IMR-90 (cell line): ENCODE data around the gene MAPK9. TPM values are rescaled to one million over a fixed set of nuclear protein-coding genes. Genes with fewer than 3 reads are reported as not detected.

Experiments
- ATAC-seq: fragments of 200-7000 bp; cut with Tn5 transposase; 2 replicates; pipeline ENCODE4 v1.9.1; 2020; ENCODE audit warnings: low read depth, mild to moderate bottlenecking, moderate library complexity
- BruUV-seq: library from RNA; stranded (reverse); fragments of 400-500 nt; replicated peaks from 2 replicates; lab custom pipeline; 2021; lab: Mats Ljungman, UMichigan
- CTCF ChIA-PET: fragments of 300-600 bp; formaldehyde crosslinking; extraction: SDS; loops from one replicate; lab custom pipeline; 2021; ENCODE audit warnings: antibody characterized with exemption; lab: Yijun Ruan, JAX
- POLR2A ChIA-PET: fragments of 300-600 bp; sonication (Branson Sonifier 250); formaldehyde crosslinking; loops from one replicate; lab custom pipeline; 2022; ENCODE audit warnings: antibody characterized with exemption; ENCODE audit not compliant: unreplicated experiment; lab: Charles Lee
- DNase-seq: peaks from one replicate; pipeline ENCODE4 v3.0.0; 2013
- H2AFZ ChIP-seq: replicated peaks from 2 replicates; pipeline ENCODE3; 2013; ENCODE audit warnings: low read length, mild to moderate bottlenecking; ENCODE audit not compliant: poor library complexity
- H2AK5ac ChIP-seq: 2 replicates; pipeline ENCODE4 v1.6.1; 2013; ENCODE audit warnings: low read depth, low read length, inconsistent platforms
- H2AK9ac ChIP-seq: replicated peaks from 2 replicates; pipeline ENCODE3; 2013; ENCODE audit warnings: mild to moderate bottlenecking, low read depth, low read length, moderate library complexity; ENCODE audit not compliant: poor library complexity
- H2BK120ac ChIP-seq: 2 replicates; pipeline ENCODE4 v1.6.1; 2013; ENCODE audit warnings: low read depth, low read length, inconsistent platforms
- H2BK15ac ChIP-seq: 3 replicates; pipeline ENCODE4 v1.6.1; 2013; ENCODE audit warnings: low read depth, low read length, inconsistent platforms
- H2BK20ac ChIP-seq: 2 replicates; pipeline ENCODE4 v1.6.1; 2013; ENCODE audit warnings: low read depth, mild to moderate bottlenecking, inconsistent platforms, low read length, moderate library complexity
- H2BK5ac ChIP-seq: 2 replicates; pipeline ENCODE4 v1.6.1; 2013; ENCODE audit warnings: mild to moderate bottlenecking, low read depth, low read length, inconsistent platforms; ENCODE audit not compliant: poor library complexity, severe bottlenecking
- H3K14ac ChIP-seq: replicated peaks from 2 replicates; pipeline ENCODE4 v1.6.1; 2013; ENCODE audit warnings: low read depth, low read length, inconsistent platforms
- H3K18ac ChIP-seq: 2 replicates; pipeline ENCODE4 v1.6.1; 2013; ENCODE audit warnings: low read depth, low read length, control low read depth
- H3K23ac ChIP-seq: 2 replicates; pipeline ENCODE4 v1.6.1; 2013; ENCODE audit warnings: low read depth, low read length, inconsistent platforms
- H3K27ac ChIP-seq: 2 replicates; pipeline ENCODE4 v1.5.1; 2013; ENCODE audit warnings: mild to moderate bottlenecking, control low read depth, low read length; ENCODE audit not compliant: insufficient read depth
- H3K27me3 ChIP-seq: 2 replicates; pipeline ENCODE4 v1.6.1; 2013; ENCODE audit warnings: low read length; ENCODE audit not compliant: control insufficient read depth, insufficient read depth
- H3K36me3 ChIP-seq: 2 replicates; pipeline ENCODE4 v1.6.1; 2013; ENCODE audit warnings: low read length, mixed read lengths; ENCODE audit not compliant: control insufficient read depth, insufficient read depth
- H3K4ac ChIP-seq: 2 replicates; pipeline ENCODE4 v1.6.1; 2013; ENCODE audit warnings: low read depth, low read length, inconsistent platforms
- H3K4me1 ChIP-seq: 2 replicates; pipeline ENCODE4 v1.6.1; 2013; ENCODE audit warnings: low read length, mixed read lengths; ENCODE audit not compliant: control insufficient read depth, insufficient read depth
- H3K4me2 ChIP-seq: 2 replicates; pipeline ENCODE4 v1.6.1; 2013; ENCODE audit warnings: low read depth, mild to moderate bottlenecking, control low read depth, low read length, moderate library complexity
- H3K4me3 ChIP-seq: 2 replicates; pipeline ENCODE4 v1.5.1; 2013; ENCODE audit warnings: low read depth, mild to moderate bottlenecking, control low read depth, low read length, moderate library complexity; ENCODE audit not compliant: insufficient read depth
- H3K56ac ChIP-seq: 2 replicates; pipeline ENCODE4 v1.6.1; 2013; ENCODE audit warnings: low read length, inconsistent platforms; ENCODE audit not compliant: insufficient read depth; ENCODE audit errors: extremely low read depth
- H3K79me1 ChIP-seq, 2 experiments: 2 replicates each; pipeline ENCODE4 v1.6.1; 2013; ENCODE audit warnings: low read length in 2 of 2, inconsistent platforms in 1 of 2, low read depth in 1 of 2
- H3K9ac ChIP-seq: 2 replicates; pipeline ENCODE4 v1.6.1; 2013; ENCODE audit warnings: low read depth, low read length, control low read depth
- H3K9me1 ChIP-seq: 2 replicates; pipeline ENCODE4 v1.6.1; 2013; ENCODE audit warnings: low read length, inconsistent platforms; ENCODE audit not compliant: insufficient read depth
- H3K9me3 ChIP-seq: 2 replicates; pipeline ENCODE4 v1.6.1; 2013; ENCODE audit warnings: low read length; ENCODE audit not compliant: control insufficient read depth, insufficient read depth
- H4K20me1 ChIP-seq: 2 replicates; pipeline ENCODE4 v1.6.1; 2013; ENCODE audit warnings: low read length, inconsistent platforms; ENCODE audit not compliant: insufficient read depth
- H4K5ac ChIP-seq: 2 replicates; pipeline ENCODE4 v1.6.1; 2013; ENCODE audit warnings: mild to moderate bottlenecking, low read depth, low read length, control low read depth
- H4K8ac ChIP-seq, 2 experiments: 2 replicates each; pipeline ENCODE4 v1.6.1; 2013; ENCODE audit warnings: low read depth in 2 of 2, low read length in 2 of 2, control low read depth in 1 of 2, inconsistent platforms in 1 of 2
- H4K91ac ChIP-seq: 2 replicates; pipeline ENCODE4 v1.6.1; 2013; ENCODE audit warnings: low read depth, low read length, inconsistent platforms; ENCODE audit not compliant: insufficient read depth
- BHLHE40 ChIP-seq: fragments of 150-350 bp; IDR thresholded peaks from 2 replicates; pipeline ENCODE4 v1.6.1; 2016; ENCODE audit warnings: mild to moderate bottlenecking, low read depth, low read length
- CHD1 ChIP-seq: IDR thresholded peaks from 2 replicates; pipeline ENCODE4 v1.6.1; 2012; ENCODE audit warnings: low read depth, low read length, improper control_type of control experiment
- FOS ChIP-seq: fragments of 150-350 bp; IDR thresholded peaks from 2 replicates; pipeline ENCODE4 v1.6.1; 2016; ENCODE audit warnings: low read depth, low read length
- MAFK ChIP-seq: IDR thresholded peaks from 2 replicates; pipeline ENCODE4 v1.6.1; 2012; ENCODE audit warnings: low read depth, low read length, improper control_type of control experiment
- MAZ ChIP-seq: IDR thresholded peaks from 2 replicates; pipeline ENCODE4 v1.6.1; 2012; ENCODE audit warnings: low read depth, mild to moderate bottlenecking, low read length, improper control_type of control experiment, moderate library complexity, borderline replicate concordance
- POLR2A ChIP-seq: IDR thresholded peaks from 2 replicates; pipeline ENCODE4 v1.6.1; 2012; ENCODE audit warnings: mild to moderate bottlenecking, low read depth, low read length
- RAD21 ChIP-seq: IDR thresholded peaks from 2 replicates; pipeline ENCODE4 v1.6.1; 2012; ENCODE audit warnings: low read length, improper control_type of control experiment
- RCOR1 ChIP-seq: IDR thresholded peaks from 2 replicates; pipeline ENCODE4 v1.6.1; 2012; ENCODE audit warnings: mild to moderate bottlenecking, low read length, improper control_type of control experiment; ENCODE audit not compliant: insufficient replicate concordance
- RFX5 ChIP-seq: IDR thresholded peaks from 2 replicates; pipeline ENCODE4 v1.8.0; 2012; ENCODE audit warnings: low read depth, mild to moderate bottlenecking, low read length, moderate library complexity
- SMC3 ChIP-seq: fragments of 150-350 bp; IDR thresholded peaks from 2 replicates; pipeline ENCODE4 v1.6.1; 2016; ENCODE audit warnings: low read depth, mild to moderate bottlenecking, antibody characterized with exemption, low read length, moderate library complexity
- WGBS, 2 experiments: methylation state at CpG; one replicate each; pipeline versions ENCODE4 v1.1.5 to v1.1.7; 2013; ENCODE audit warnings: missing lambda C conversion rate in 2 of 2; ENCODE audit not compliant: insufficient read length in 1 of 2; ENCODE audit errors: extremely low coverage in 2 of 2; 5-methylcytosine and 5-hydroxymethylcytosine counted together
- dilution Hi-C: fragments of 300-500 bp; cut with HindIII; formaldehyde crosslinking; loops from one replicate; pipeline ENCODE4 v1.14.3; 2018; ENCODE audit warnings: low sequenced_read_pairs; ENCODE audit not compliant: unreplicated experiment
- in situ Hi-C: fragments of 300-500 bp; cut with MboI; formaldehyde crosslinking; loops from 3 replicates; pipeline ENCODE4 v1.14.3; 2019; ENCODE audit warnings: low sequenced_read_pairs, inconsistent platforms, mixed read lengths
- intact Hi-C: fragments of 100-400 bp; cut with micrococcal nuclease; formaldehyde crosslinking; loops from 2 replicates; pipeline ENCODE4 v1.10.0; 2022
- polyA plus RNA-seq, 3 experiments: library from polyadenylated mRNA; depleted of rRNA; stranded (reverse); fragments of >200 nt; gene quantifications; 2 replicates each; pipeline ENCODE4 v1.2.3, GENCODE V29; 2012; ENCODE audit warnings: low replicate concordance in 1 of 3
- total RNA-seq: library from RNA; depleted of rRNA; stranded (reverse); fragments of >200 nt; gene quantifications from 2 replicates; pipeline ENCODE4 v1.2.3, GENCODE V29; 2012

The MAPK9 gene
- total and polyA plus RNA-seq, 2 of the 4 experiments (the other 2 are of a cell fraction), result 22.9 to 23.3 TPM

DNA sequence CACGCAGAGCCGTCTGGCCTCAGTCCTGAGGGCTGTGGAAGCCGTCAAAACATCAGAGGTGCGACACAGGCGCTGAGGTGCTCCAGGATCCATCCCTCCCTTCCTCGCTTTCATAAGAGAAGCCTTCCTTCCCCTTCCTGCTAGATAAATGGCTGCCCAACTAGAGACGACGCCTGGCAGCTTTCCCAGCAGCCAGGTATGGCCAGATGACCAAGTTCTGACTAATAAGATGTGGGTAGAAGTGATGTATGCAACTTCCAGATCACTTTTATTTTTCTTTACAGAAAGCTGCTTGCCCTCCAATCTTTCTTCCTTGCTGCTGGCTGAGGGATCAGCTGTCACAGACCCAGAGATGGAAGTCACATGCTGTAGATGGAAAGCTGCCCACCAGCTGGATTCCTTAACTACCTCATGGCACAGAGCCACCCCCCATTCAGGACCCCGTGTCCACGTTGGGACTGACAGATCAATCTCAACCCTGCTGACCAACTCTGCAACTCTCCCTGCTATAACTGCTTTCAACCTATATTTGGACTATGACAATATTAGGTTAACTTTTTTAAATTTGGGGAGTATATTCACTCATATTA lies 8.8 kb downstream of the MAPK9 start:
- Histone ChIP-seq H2BK20ac (no peak overlapping the region), H3K4me2 (no peak overlapping the region; the same call in 1 of the 2 replicates), H3K4me1 (peaks cover 3% of the 10 kb centered on the region; the same call in 1 of the 2 replicates), H2BK15ac (no peak overlapping the region), H2BK5ac (no peak overlapping the region), H3K27ac (no peak overlapping the region), H3K9me3 (peaks cover 3% of the 10 kb centered on the region; the same call in 1 of the 2 replicates), H2AK9ac (no peak overlapping the region), H3K79me1 (peaks cover 47 to 51% of the 10 kb centered on the region in 2 experiments), H3K4ac (no peak overlapping the region), H4K20me1 (0 out of 2 replicates have a peak, but pooled peaks cover 6% of the 10 kb centered on the region), H3K23ac (no peak overlapping the region), H4K8ac (no peak overlapping the region), H3K9me1 (peaks cover 3% of the 10 kb centered on the region; the same call in 1 of the 2 replicates), H2AFZ (no peak overlapping the region), H2AK5ac (no peak overlapping the region), H3K18ac (no peak overlapping the region), H4K91ac (no peak overlapping the region), H3K56ac (no peak overlapping the region), H4K5ac (no peak overlapping the region), H2BK120ac (no peak overlapping the region), H3K9ac (no peak overlapping the region), H3K36me3 (peaks cover 17% of the 10 kb centered on the region), H3K4me3 (no peak overlapping the region), H3K27me3 (no peaks in the 10 kb centered on the region), H3K14ac (no peak overlapping the region)
- in situ Hi-C loops, result no loop called here
- ChIA-PET CTCF (no interaction called here), POLR2A (no interaction called here)
- BruUV-seq, result no TSS peak
- dilution Hi-C loops, result no loop called here
- intact Hi-C loops, result loop anchor here (5.0 kb wide), 1 partner anchor 36 kb away; no protein-coding TSS in a partner anchor
- DNase-seq (peak; percentile 28), ATAC-seq (no peak)
- no CpG with 5 or more reads among the region's 10 CpGs for WGBS, 2 experiments
- TF ChIP-seq RFX5 (no peak), MAFK (no peak), SMC3 (no peak), BHLHE40 (no peak), RCOR1 (no peak), CHD1 (no peak), RAD21 (no peak), POLR2A (no peak), MAZ (no peak), FOS (no peak)
